Transverse colon (tissue), 4 donors: ENCODE data around the gene SLIT3.

ENCODE experiments used
- CTCF ChIP-seq, 5 experiments: fragments of 200-600 bp in 3 of 5; fragments of 450-650 bp in 2 of 5; sonication (generic) in 3 of 5; IDR thresholded peaks; 1 replicate in 2 of 5; 2 replicates in 3 of 5; pipeline ENCODE4 v1.5.1; 2016 to 2017; ENCODE audit warnings: antibody characterized with exemption in 5 of 5, inconsistent platforms in 3 of 5, mild to moderate bottlenecking in 2 of 5, moderate library complexity in 1 of 5
- EP300 ChIP-seq: sonication (generic); formaldehyde crosslinking; IDR thresholded peaks from one replicate; pipeline ENCODE4 v1.6.1; 2017; ENCODE audit warnings: antibody characterized with exemption, low read depth
- POLR2A ChIP-seq: fragments of 450-650 bp; IDR thresholded peaks from one replicate; pipeline ENCODE4 v1.6.1; 2016; ENCODE audit warnings: antibody characterized with exemption, mild to moderate bottlenecking, moderate library complexity
- POLR2AphosphoS5 ChIP-seq, 3 donors: sonication (generic); formaldehyde crosslinking; IDR thresholded peaks; one replicate each; pipeline ENCODE4 v1.6.1; 2016; ENCODE audit warnings: antibody characterized with exemption in 3 of 3

DNA sequence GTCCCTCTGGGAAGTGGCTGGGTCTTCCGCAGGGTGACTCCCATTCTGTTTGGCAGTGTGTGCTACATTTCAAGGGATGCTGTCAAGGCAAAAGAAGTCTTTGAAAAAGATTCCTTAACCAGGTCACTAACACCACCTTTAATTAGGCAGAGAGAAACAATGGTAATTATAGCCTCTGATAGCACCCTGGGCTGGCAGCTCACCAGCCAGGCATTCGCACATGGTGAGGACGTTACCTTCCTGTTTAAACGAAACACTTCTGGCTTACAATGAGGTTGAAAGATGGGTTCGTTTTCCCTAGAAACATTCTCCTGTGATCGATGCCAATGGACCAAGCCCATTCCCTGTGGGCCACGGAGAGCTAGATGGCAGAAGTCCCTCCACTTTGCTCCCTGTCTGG is 491.7 kb downstream of the SLIT3 start:
- no peak for TF ChIP-seq CTCF (IDR thresholded peaks at IDR 0.05)
- TF ChIP-seq POLR2A: no peak
- TF ChIP-seq POLR2AphosphoS5 (IDR thresholded peaks at IDR 0.05): no peak
- no peak for TF ChIP-seq EP300
